Measurements from ENCODE around the gene GNAZ. TPM values are rescaled to one million over a fixed set of nuclear protein-coding genes. Genes with fewer than 3 reads are reported as not detected.
A peak's percentile ranks its signal among the peaks of the same experiment; 100 is the strongest.

Gene GNAZ
- polyA plus RNA-seq, 1 donor (not counting 4 experiments of a cell fraction or from before 2014, with no cell fraction given) = 0.03 TPM

DNA sequence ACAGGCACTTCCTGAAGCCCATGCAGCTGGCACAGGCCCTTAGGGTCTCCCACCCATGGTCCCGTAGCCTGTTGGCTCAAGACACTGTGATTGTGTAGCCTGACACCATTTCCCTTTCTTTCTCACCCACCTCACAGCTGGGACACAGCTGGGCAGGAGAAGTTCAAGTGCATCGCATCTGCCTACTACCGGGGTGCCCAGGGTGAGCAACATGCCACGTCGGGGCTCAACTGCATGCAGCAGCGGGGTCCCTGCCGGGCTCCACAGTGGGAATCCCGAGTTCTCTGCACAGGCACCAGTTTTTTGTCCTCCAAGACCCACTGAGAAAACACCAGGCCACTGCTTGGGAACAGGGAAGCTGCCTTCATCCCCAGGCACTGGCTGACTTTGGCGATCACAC, 85.5 kb downstream of the GNAZ start:
- dilution Hi-C loops (cut with MboI; ENCODE audit: extremely low pct_ligation_motif_present, low sequenced_read_pairs) = no loop called here
- no peak overlapping the region for H3K4me3 ChIP-seq (ENCODE audit: control insufficient read depth in 2 of 3, extremely low read depth in 1 of 3, insufficient read depth in 2 of 3, low read depth in 1 of 3, low read length in 3 of 3)
- H2AFZ ChIP-seq (ENCODE audit: control insufficient read depth, low read length) = no peak overlapping the region
- DNase-seq (ENCODE audit: low read depth, low spot score) (no peak), FAIRE-seq (no peak)
- no peaks in the 10 kb centered on the region for H3K27me3 ChIP-seq (ENCODE audit: control insufficient read depth, extremely low read depth, insufficient read depth, low read length)
- no peaks in the 10 kb centered on the region for H4K20me1 ChIP-seq (ENCODE audit: control insufficient read depth, extremely low read depth, insufficient read depth, low read length)
- H3K27ac ChIP-seq (ENCODE audit: control insufficient read depth, insufficient read depth, low read length) = no peak overlapping the region
- no peak overlapping the region for H3K9ac ChIP-seq (ENCODE audit: control insufficient read depth, extremely low read depth, insufficient read depth, low read length)
- no peaks in the 10 kb centered on the region for H3K36me3 ChIP-seq (ENCODE audit: control insufficient read depth in 2 of 2, extremely low read depth in 1 of 2, insufficient read depth in 2 of 2, low read length in 2 of 2)
- TF ChIP-seq EZH2 (IDR thresholded peaks at IDR 0.05; ENCODE audit: low read length) = no peak
- TF ChIP-seq, protein P1, sequence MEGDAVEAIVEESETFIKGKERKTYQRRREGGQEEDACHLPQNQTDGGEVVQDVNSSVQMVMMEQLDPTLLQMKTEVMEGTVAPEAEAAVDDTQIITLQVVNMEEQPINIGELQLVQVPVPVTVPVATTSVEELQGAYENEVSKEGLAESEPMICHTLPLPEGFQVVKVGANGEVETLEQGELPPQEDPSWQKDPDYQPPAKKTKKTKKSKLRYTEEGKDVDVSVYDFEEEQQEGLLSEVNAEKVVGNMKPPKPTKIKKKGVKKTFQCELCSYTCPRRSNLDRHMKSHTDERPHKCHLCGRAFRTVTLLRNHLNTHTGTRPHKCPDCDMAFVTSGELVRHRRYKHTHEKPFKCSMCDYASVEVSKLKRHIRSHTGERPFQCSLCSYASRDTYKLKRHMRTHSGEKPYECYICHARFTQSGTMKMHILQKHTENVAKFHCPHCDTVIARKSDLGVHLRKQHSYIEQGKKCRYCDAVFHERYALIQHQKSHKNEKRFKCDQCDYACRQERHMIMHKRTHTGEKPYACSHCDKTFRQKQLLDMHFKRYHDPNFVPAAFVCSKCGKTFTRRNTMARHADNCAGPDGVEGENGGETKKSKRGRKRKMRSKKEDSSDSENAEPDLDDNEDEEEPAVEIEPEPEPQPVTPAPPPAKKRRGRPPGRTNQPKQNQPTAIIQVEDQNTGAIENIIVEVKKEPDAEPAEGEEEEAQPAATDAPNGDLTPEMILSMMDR (optimal IDR thresholded peaks at IDR 0.05 in 1 of 3, IDR thresholded peaks at IDR 0.05 in 1 of 3, conservative IDR thresholded peaks at IDR 0.05 in 1 of 3; ENCODE audit: extremely low read depth in 1 of 3, insufficient read depth in 2 of 3, low read length in 3 of 3) = no peak
- no peaks in the 10 kb centered on the region for H3K9me3 ChIP-seq (ENCODE audit: control insufficient read depth, low read depth, low read length)
- H3K9me1 ChIP-seq (ENCODE audit: control insufficient read depth, extremely low read depth, insufficient read depth, low read length) = no peaks in the 10 kb centered on the region
- H3K79me2 ChIP-seq (ENCODE audit: control insufficient read depth, insufficient read depth, low read length) = no peaks in the 10 kb centered on the region
- H3K4me1 ChIP-seq (ENCODE audit: control insufficient read depth, extremely low read depth, insufficient read depth, low read length) = peaks cover 12% of the 10 kb centered on the region
- H3K4me2 ChIP-seq (ENCODE audit: control insufficient read depth, extremely low read depth, insufficient read depth, low read depth, low read length) = no peak overlapping the region

DNA sequence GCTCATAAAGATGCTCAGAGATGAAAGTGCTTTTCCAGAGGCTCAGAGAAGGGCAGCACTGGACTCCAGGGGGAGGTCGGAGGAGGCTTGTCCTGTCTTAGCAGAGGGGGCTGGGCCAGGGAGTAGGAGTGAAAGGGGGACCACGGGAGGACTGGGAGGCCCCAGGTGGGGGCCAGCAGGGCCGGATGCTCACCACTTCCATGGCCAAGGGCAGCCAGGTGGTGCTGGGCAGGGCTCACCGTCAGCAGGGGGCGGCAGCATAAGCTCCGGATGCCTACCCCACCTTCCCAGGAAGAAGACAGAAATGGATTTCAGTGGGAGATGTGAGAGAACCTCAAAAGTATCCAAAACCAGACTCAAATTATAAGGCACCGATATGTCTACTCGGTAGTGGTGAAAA, 86.0 kb downstream of the GNAZ start:
- Histone ChIP-seq H4K20me1 (ENCODE audit: control insufficient read depth, extremely low read depth, insufficient read depth, low read length) (no peaks in the 10 kb centered on the region), H3K9ac (ENCODE audit: control insufficient read depth, extremely low read depth, insufficient read depth, low read length) (no peak overlapping the region), H3K79me2 (ENCODE audit: control insufficient read depth, insufficient read depth, low read length) (no peaks in the 10 kb centered on the region), H3K27me3 (ENCODE audit: control insufficient read depth, extremely low read depth, insufficient read depth, low read length) (no peaks in the 10 kb centered on the region), H3K9me1 (ENCODE audit: control insufficient read depth, extremely low read depth, insufficient read depth, low read length) (no peaks in the 10 kb centered on the region), H3K4me1 (ENCODE audit: control insufficient read depth, extremely low read depth, insufficient read depth, low read length) (peaks cover 12% of the 10 kb centered on the region), H3K36me3 (ENCODE audit: control insufficient read depth in 2 of 2, extremely low read depth in 1 of 2, insufficient read depth in 2 of 2, low read length in 2 of 2) (no peaks in the 10 kb centered on the region), H2AFZ (ENCODE audit: control insufficient read depth, low read length) (no peak overlapping the region), H3K4me3 (ENCODE audit: control insufficient read depth in 2 of 3, extremely low read depth in 1 of 3, insufficient read depth in 2 of 3, low read depth in 1 of 3, low read length in 3 of 3) (no peak overlapping the region), H3K4me2 (ENCODE audit: control insufficient read depth, extremely low read depth, insufficient read depth, low read depth, low read length) (no peak overlapping the region), H3K9me3 (ENCODE audit: control insufficient read depth, low read depth, low read length) (no peaks in the 10 kb centered on the region), H3K27ac (ENCODE audit: control insufficient read depth, insufficient read depth, low read length) (no peak overlapping the region)
- DNase-seq (ENCODE audit: low read depth, low spot score) (no peak), FAIRE-seq (no peak)
- dilution Hi-C loops (cut with MboI; ENCODE audit: extremely low pct_ligation_motif_present, low sequenced_read_pairs) = no loop called here
- TF ChIP-seq EZH2 (IDR thresholded peaks at IDR 0.05; ENCODE audit: low read length) = no peak
- TF ChIP-seq, protein P1 (optimal IDR thresholded peaks at IDR 0.05 in 1 of 3, IDR thresholded peaks at IDR 0.05 in 1 of 3, conservative IDR thresholded peaks at IDR 0.05 in 1 of 3; ENCODE audit: extremely low read depth in 1 of 3, insufficient read depth in 2 of 3, low read length in 3 of 3) = peak in 1 of 3 experiments; percentile 42

All from keratinocyte (primary cell).